Progenitor cell of endocrine pancreas (in vitro differentiated cells): Measurements from ENCODE around the gene ANGPTL7. TPM values are rescaled to one million over a fixed set of nuclear protein-coding genes. Genes with fewer than 3 reads are reported as not detected.

Source experiments
- DNase-seq: peaks from one replicate; pipeline ENCODE4 v3.0.0; 2021; ENCODE audit warnings: low spot score; ENCODE audit not compliant: unreplicated experiment
- H3K27ac Mint-ChIP-seq: 2 replicates; pipeline ENCODE4 v1.8.0; 2021; ENCODE audit warnings: mild to moderate bottlenecking, moderate library complexity, mixed read lengths
- H3K27me3 Mint-ChIP-seq: 2 replicates; pipeline ENCODE4 v1.8.0; 2021; ENCODE audit warnings: mixed read lengths
- H3K36me3 Mint-ChIP-seq: 2 replicates; pipeline ENCODE4 v1.8.0; 2022; ENCODE audit warnings: mixed read lengths; ENCODE audit not compliant: insufficient read depth
- H3K4me1 Mint-ChIP-seq: 2 replicates; pipeline ENCODE4 v1.8.0; 2021; ENCODE audit warnings: low read depth, mixed read lengths
- H3K4me3 Mint-ChIP-seq: 2 replicates; pipeline ENCODE4 v1.8.0; 2021; ENCODE audit warnings: low read depth, mild to moderate bottlenecking, moderate library complexity, mixed read lengths
- H3K9me3 Mint-ChIP-seq: 2 replicates; pipeline ENCODE4 v1.8.0; 2021; ENCODE audit warnings: low read depth, mixed read lengths
- CTCF ChIP-seq: fragments of 200-600 bp; sonication (generic); IDR thresholded peaks from one replicate; pipeline ENCODE4 v1.5.0; 2021; ENCODE audit warnings: antibody characterized with exemption, mild to moderate bottlenecking; ENCODE audit not compliant: unreplicated experiment
- total RNA-seq: library from RNA; stranded (reverse); gene quantifications from 2 replicates; pipeline ENCODE4 v1.2.1, GENCODE V29; 2021

ANGPTL7 gene
- total RNA-seq, 1 donor from 2014 or later = not detected

- Mint-ChIP-seq H3K9me3 (no peaks in the 10 kb centered on the region), H3K36me3 (peaks cover 25% of the 10 kb centered on the region), H3K27me3 (no peaks in the 10 kb centered on the region), H3K4me3 (no peak overlapping the region), H3K27ac (no peak overlapping the region), H3K4me1 (no peaks in the 10 kb centered on the region)
- TF ChIP-seq CTCF = no peak
- no peak for DNase-seq
Measured at GRCh38 chr1:11233208-11233607, 44.1 kb downstream of the ANGPTL7 start.

GRCh38 chr1:11237356-11237755 is 48.2 kb downstream of the ANGPTL7 start:
- Mint-ChIP-seq H3K9me3 (no peaks in the 10 kb centered on the region), H3K4me3 (no peak overlapping the region), H3K27ac (no peak overlapping the region), H3K36me3 (peaks cover 16% of the 10 kb centered on the region), H3K27me3 (no peaks in the 10 kb centered on the region), H3K4me1 (no peaks in the 10 kb centered on the region)
- DNase-seq = no peak
- TF ChIP-seq CTCF = no peak

- Mint-ChIP-seq H3K4me3 (no peak overlapping the region), H3K27ac (no peak overlapping the region), H3K4me1 (no peaks in the 10 kb centered on the region), H3K9me3 (no peaks in the 10 kb centered on the region), H3K27me3 (no peaks in the 10 kb centered on the region), H3K36me3 (peaks cover 14% of the 10 kb centered on the region)
- TF ChIP-seq CTCF = no peak
- DNase-seq = no peak
Measured at GRCh38 chr1:11238311-11238710, 49.2 kb downstream of the ANGPTL7 start.

- TF ChIP-seq CTCF = no peak
- no peak for DNase-seq
- Mint-ChIP-seq H3K36me3 (peaks cover 13% of the 10 kb centered on the region), H3K27me3 (no peaks in the 10 kb centered on the region), H3K4me3 (no peak overlapping the region), H3K4me1 (no peaks in the 10 kb centered on the region), H3K27ac (no peak overlapping the region), H3K9me3 (peaks cover under 1% of the 10 kb centered on the region)
Measured at GRCh38 chr1:11245248-11245647, 56.1 kb downstream of the ANGPTL7 start.

Other genes starting within 250 kb of the ANGPTL7 start
- 197 and 199 TPM in 2 replicates for gene TARDBP, start 176.7 kb upstream of the ANGPTL7 start, total RNA-seq
- gene MASP2, start 142.1 kb upstream of the ANGPTL7 start, total RNA-seq = not detected in 2 replicates
- 62.6 and 64.6 TPM in 2 replicates for gene SRM, start 129.3 kb upstream of the ANGPTL7 start, total RNA-seq
- gene EXOSC10, start 89.5 kb upstream of the ANGPTL7 start, total RNA-seq = 95.4 and 104 TPM in 2 replicates
- gene MTOR, start 73.2 kb downstream of the ANGPTL7 start, total RNA-seq = 60.6 and 66.3 TPM in 2 replicates
- 16.4 and 16.8 TPM in 2 replicates for gene UBIAD1, start 83.8 kb downstream of the ANGPTL7 start, total RNA-seq